Upper lobe of left lung (tissue), 6 donors: Measurements from ENCODE around the gene TNRC6B. TPM values are rescaled to one million over a fixed set of nuclear protein-coding genes. Genes with fewer than 3 reads are reported as not detected.
A peak's percentile ranks its signal among the peaks of the same experiment; 100 is the strongest.

Source experiments
- ATAC-seq, 2 donors: fragments of 200-7000 bp; cut with Tn5 transposase; one replicate each; pipeline ENCODE4 v1.9.1; 2022; ENCODE audit warnings: mild to moderate bottlenecking in 2 of 2, moderate library complexity in 2 of 2; ENCODE audit not compliant: low FRiP score in 2 of 2
- DNase-seq, 2 donors: peaks; one replicate each; pipeline ENCODE4 v3.0.0-alpha.2; 2019 to 2020
- H3K27ac ChIP-seq, 4 donors: fragments of 200-600 bp; sonication (generic); one replicate each; pipeline ENCODE4 v1.5.1; 2016 to 2019
- H3K27me3 ChIP-seq, 4 donors: fragments of 200-600 bp; sonication (generic); one replicate each; pipeline ENCODE4 v1.5.1; 2017 to 2019
- H3K36me3 ChIP-seq, 4 donors: fragments of 200-600 bp; sonication (generic); one replicate each; pipeline ENCODE4 v1.5.1; 2016 to 2019
- H3K4me1 ChIP-seq, 4 donors: fragments of 200-600 bp; sonication (generic); one replicate each; pipeline ENCODE4 v1.5.1; 2018 to 2019
- H3K4me3 ChIP-seq, 4 donors: fragments of 200-600 bp; sonication (generic); one replicate each; pipeline ENCODE4 v1.5.1; 2017 to 2019; ENCODE audit warnings: mild to moderate bottlenecking in 2 of 4, moderate library complexity in 1 of 4
- H3K9me3 ChIP-seq, 4 donors: fragments of 200-600 bp; sonication (generic); one replicate each; pipeline ENCODE4 v1.5.1; 2018 to 2019
- CTCF ChIP-seq, 6 experiments: fragments of 450-650 bp in 4 of 6; fragments of 200-600 bp in 2 of 6; sonication (generic) in 2 of 6; IDR thresholded peaks; one replicate each; pipeline ENCODE4 v1.5.1; 2016 to 2019; ENCODE audit warnings: antibody characterized with exemption in 6 of 6
- EP300 ChIP-seq, 4 donors: sonication (generic); formaldehyde crosslinking; IDR thresholded peaks; one replicate each; pipeline ENCODE4 v1.5.1; 2017; ENCODE audit warnings: antibody characterized with exemption in 4 of 4, control low read depth in 2 of 4
- POLR2A ChIP-seq, 4 donors: fragments of 450-650 bp; IDR thresholded peaks; one replicate each; pipeline ENCODE4 v1.5.1; 2016 to 2017; ENCODE audit warnings: antibody characterized with exemption in 4 of 4, mild to moderate bottlenecking in 2 of 4
- POLR2AphosphoS5 ChIP-seq, 2 donors: sonication (generic); formaldehyde crosslinking; IDR thresholded peaks; one replicate each; pipeline ENCODE4 v1.5.1; 2017; ENCODE audit warnings: antibody characterized with exemption in 2 of 2
- WGBS, 2 donors: methylation state at CpG; one replicate each; pipeline ENCODE4 v1.1.5; 2017 to 2018; 5-methylcytosine and 5-hydroxymethylcytosine counted together
- total RNA-seq, 6 donors: library from RNA; depleted of rRNA in 4 of 6; stranded (reverse); fragments of >200 nt in 4 of 6; gene quantifications; one replicate each; pipeline versions ENCODE4 v1.1.0 to v1.2.1, GENCODE V29; 2016 to 2021
- donor health status: DM: no; HTN: no; CAD: no; lungs with moderate emphysema.
- donor health status: DM: no; HTN: yes; CAD: no; lungs with severe emphysema.

TNRC6B gene, protein sequence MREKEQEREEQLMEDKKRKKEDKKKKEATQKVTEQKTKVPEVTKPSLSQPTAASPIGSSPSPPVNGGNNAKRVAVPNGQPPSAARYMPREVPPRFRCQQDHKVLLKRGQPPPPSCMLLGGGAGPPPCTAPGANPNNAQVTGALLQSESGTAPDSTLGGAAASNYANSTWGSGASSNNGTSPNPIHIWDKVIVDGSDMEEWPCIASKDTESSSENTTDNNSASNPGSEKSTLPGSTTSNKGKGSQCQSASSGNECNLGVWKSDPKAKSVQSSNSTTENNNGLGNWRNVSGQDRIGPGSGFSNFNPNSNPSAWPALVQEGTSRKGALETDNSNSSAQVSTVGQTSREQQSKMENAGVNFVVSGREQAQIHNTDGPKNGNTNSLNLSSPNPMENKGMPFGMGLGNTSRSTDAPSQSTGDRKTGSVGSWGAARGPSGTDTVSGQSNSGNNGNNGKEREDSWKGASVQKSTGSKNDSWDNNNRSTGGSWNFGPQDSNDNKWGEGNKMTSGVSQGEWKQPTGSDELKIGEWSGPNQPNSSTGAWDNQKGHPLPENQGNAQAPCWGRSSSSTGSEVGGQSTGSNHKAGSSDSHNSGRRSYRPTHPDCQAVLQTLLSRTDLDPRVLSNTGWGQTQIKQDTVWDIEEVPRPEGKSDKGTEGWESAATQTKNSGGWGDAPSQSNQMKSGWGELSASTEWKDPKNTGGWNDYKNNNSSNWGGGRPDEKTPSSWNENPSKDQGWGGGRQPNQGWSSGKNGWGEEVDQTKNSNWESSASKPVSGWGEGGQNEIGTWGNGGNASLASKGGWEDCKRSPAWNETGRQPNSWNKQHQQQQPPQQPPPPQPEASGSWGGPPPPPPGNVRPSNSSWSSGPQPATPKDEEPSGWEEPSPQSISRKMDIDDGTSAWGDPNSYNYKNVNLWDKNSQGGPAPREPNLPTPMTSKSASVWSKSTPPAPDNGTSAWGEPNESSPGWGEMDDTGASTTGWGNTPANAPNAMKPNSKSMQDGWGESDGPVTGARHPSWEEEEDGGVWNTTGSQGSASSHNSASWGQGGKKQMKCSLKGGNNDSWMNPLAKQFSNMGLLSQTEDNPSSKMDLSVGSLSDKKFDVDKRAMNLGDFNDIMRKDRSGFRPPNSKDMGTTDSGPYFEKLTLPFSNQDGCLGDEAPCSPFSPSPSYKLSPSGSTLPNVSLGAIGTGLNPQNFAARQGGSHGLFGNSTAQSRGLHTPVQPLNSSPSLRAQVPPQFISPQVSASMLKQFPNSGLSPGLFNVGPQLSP (N-terminal part only)
- 100 to 1,000 TPM in 1 of 6 donors, 10 to 100 TPM in 5; 18.1 to 106 (median 60.3) TPM for total RNA-seq

GRCh38 chr22:40177738-40178416, at the start of gene TNRC6B:
Gene TNRC6B, plus strand, starts transcription at chr22:40177925. Its CDS starts 211 bp downstream, at chr22:40178136.
- Histone ChIP-seq H3K4me3 (peak within 1 kb of the TSS; percentile 53 to 67 (median 62)), H3K27ac (peak within 1 kb of the TSS; percentile 55 to 89 (median 81)), H3K36me3 (no peaks in the 10 kb centered on the region), H3K27me3 (no peaks in the 10 kb centered on the region), H3K4me1 (peaks cover 33 to 64% (median 43%) of the 10 kb centered on the region in 4 donors), H3K9me3 (no peaks in the 10 kb centered on the region)
- peak in 2 of 4 donors; percentile 28 to 87 for TF ChIP-seq EP300 (IDR thresholded peaks at IDR 0.05)
- peak in 3 of 4 donors; percentile 86 to 97 (median 90) for TF ChIP-seq POLR2A (IDR thresholded peaks at IDR 0.05)
- no peak for TF ChIP-seq CTCF (IDR thresholded peaks at IDR 0.05)
- peak; percentile 96 to 98 for TF ChIP-seq POLR2AphosphoS5 (IDR thresholded peaks at IDR 0.05)
- 0% methylated on average over 10 of the region's 10 CpGs for WGBS, 2 donors
- DNase-seq (peak in 1 of 2 donors; percentile 88), ATAC-seq (peak; percentile 98 to 99)

- H3K4me3 ChIP-seq = no peak overlapping the region
- 61 to 66% methylated on average over 4 of the region's 4 CpGs for WGBS, 2 donors
- ATAC-seq (no peak), DNase-seq (no peak)
- H3K9me3 ChIP-seq = no peaks in the 10 kb centered on the region
- no peak overlapping the region for H3K27ac ChIP-seq
- H3K27me3 ChIP-seq = no peaks in the 10 kb centered on the region
- H3K36me3 ChIP-seq = peaks cover 4 to 23% (median 5%) of the 10 kb centered on the region in 4 donors
- H3K4me1 ChIP-seq = no peaks in the 10 kb centered on the region
- TF ChIP-seq EP300 (IDR thresholded peaks at IDR 0.05) (no peak), POLR2A (IDR thresholded peaks at IDR 0.05) (no peak), CTCF (IDR thresholded peaks at IDR 0.05) (no peak), POLR2AphosphoS5 (IDR thresholded peaks at IDR 0.05) (no peak)
Measured at GRCh38 chr22:40128989-40129388, 48.7 kb upstream of the TNRC6B start.

DNA sequence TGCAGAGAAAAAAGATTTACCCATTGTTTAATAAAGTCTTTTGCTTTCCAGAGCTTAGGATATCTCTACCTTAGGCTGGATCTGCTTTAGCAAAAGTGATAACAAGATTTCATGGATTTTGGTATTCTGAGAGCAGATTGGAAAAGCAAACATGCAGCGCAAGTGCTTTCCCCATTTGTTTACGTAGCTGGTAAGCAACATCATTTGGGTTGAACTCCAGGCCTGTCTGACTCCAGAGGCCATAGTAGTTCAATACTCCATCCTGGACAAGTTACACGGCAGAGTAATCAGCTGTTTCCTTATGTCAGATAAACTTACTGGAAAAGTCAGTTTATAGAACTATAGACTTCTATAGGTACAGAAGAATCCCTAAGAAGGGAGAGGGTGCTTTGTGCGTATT, 40.6 kb upstream of the TNRC6B start:
- no peaks in the 10 kb centered on the region for H3K9me3 ChIP-seq
- WGBS, 2 donors = 93 to 94% methylated on average over 4 of the region's 4 CpGs
- peaks cover 0 to 25% (median 3%) of the 10 kb centered on the region in 4 donors for H3K36me3 ChIP-seq
- DNase-seq = no peak
- H3K27me3 ChIP-seq = no peaks in the 10 kb centered on the region
- TF ChIP-seq POLR2AphosphoS5 (IDR thresholded peaks at IDR 0.05) (no peak), EP300 (IDR thresholded peaks at IDR 0.05) (no peak), CTCF (IDR thresholded peaks at IDR 0.05) (no peak), POLR2A (IDR thresholded peaks at IDR 0.05) (no peak)
- H3K4me1 ChIP-seq = no peaks in the 10 kb centered on the region
- no peak for ATAC-seq
- H3K4me3 ChIP-seq = no peak overlapping the region
- no peak overlapping the region for H3K27ac ChIP-seq

DNA sequence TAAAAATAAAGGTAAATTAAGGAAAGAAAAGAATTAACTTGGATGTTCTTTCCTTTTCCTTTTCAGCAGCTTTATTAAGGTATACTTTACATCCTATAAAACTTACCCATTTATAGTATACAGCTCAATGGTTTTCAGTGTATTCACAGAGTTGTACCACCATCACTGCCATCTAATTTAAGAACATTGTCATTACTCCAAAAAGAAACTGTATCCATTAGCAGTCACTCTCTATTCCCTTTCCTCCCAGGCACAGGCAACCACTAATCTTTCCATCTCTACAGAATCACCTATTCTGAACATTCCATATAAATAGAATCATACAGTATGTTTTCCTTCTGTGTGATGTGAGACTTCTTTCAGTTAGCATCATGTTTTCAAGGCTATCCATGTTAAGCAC, 38.9 kb upstream of the TNRC6B start:
- Histone ChIP-seq H3K4me3 (no peak overlapping the region), H3K27ac (no peak overlapping the region), H3K4me1 (no peaks in the 10 kb centered on the region), H3K36me3 (peaks cover 0 to 30% (median 3%) of the 10 kb centered on the region in 4 donors), H3K27me3 (no peaks in the 10 kb centered on the region), H3K9me3 (no peaks in the 10 kb centered on the region)
- ATAC-seq (no peak), DNase-seq (no peak)
- TF ChIP-seq POLR2AphosphoS5 (IDR thresholded peaks at IDR 0.05) = no peak
- TF ChIP-seq EP300 (IDR thresholded peaks at IDR 0.05) = no peak
